ENCODE measurements around the gene LARP1. TPM values are rescaled to one million over a fixed set of nuclear protein-coding genes. Genes with fewer than 3 reads are reported as not detected.
A peak's percentile ranks its signal among the peaks of the same experiment; 100 is the strongest.

Gene LARP1
- total and polyA plus RNA-seq, 4 donors, result 26.0 to 74.1 (median 32.6) TPM

- Histone ChIP-seq H3K9me3 (ENCODE audit: control insufficient read depth in 4 of 4, low read length in 3 of 4) (no peaks in the 10 kb centered on the region), H3K4me3 (ENCODE audit: low read depth in 1 of 3, low read length in 3 of 3) (no peak overlapping the region), H3K27ac (ENCODE audit: low read depth in 1 of 2, low read length in 2 of 2) (peak overlapping the region; percentile 58 to 66), H3K27me3 (ENCODE audit: control insufficient read depth in 4 of 4, insufficient read depth in 4 of 4, low read length in 3 of 4) (no peaks in the 10 kb centered on the region), H3K9ac (ENCODE audit: low read depth in 1 of 2, low read length in 2 of 2) (no peak overlapping the region), H3K4me1 (ENCODE audit: control insufficient read depth in 4 of 4, insufficient read depth in 4 of 4, low read length in 3 of 4) (peaks cover 3 to 28% (median 24%) of the 10 kb centered on the region in 4 donors), H3K36me3 (ENCODE audit: control insufficient read depth in 4 of 4, insufficient read depth in 3 of 4, low read depth in 1 of 4, low read length in 3 of 4) (no peaks in the 10 kb centered on the region)
- WGBS, result 63% methylated on average over 2 of the region's 2 CpGs
- no peak for DNase-seq (ENCODE audit: low spot score)
- TF ChIP-seq NR2F2 (IDR thresholded peaks at IDR 0.05) (no peak), HNF4A (conservative IDR thresholded peaks at IDR 0.05) (peak; percentile 28 to 71), SP1 (IDR thresholded peaks at IDR 0.05) (peak; percentile 41)
Observed at GRCh38 chr5:154713615-154714125, 41.5 kb upstream of the LARP1 start.

GRCh38 chr5:154714266-154714986 lies 40.8 kb upstream of the LARP1 start:
- peaks cover 0 to 21% (median 19%) of the 10 kb centered on the region in 4 donors for H3K4me1 ChIP-seq (ENCODE audit: control insufficient read depth in 4 of 4, insufficient read depth in 4 of 4, low read length in 3 of 4)
- H3K9ac ChIP-seq (ENCODE audit: low read depth in 1 of 2, low read length in 2 of 2), result peak overlapping the region; percentile 14 to 42
- H3K27ac ChIP-seq (ENCODE audit: low read depth in 1 of 2, low read length in 2 of 2), result peak overlapping the region; percentile 66 to 77
- DNase-seq (ENCODE audit: low spot score), result no peak
- peak overlapping the region in 2 of 3 donors; percentile 18 to 20 for H3K4me3 ChIP-seq (ENCODE audit: low read depth in 1 of 3, low read length in 3 of 3)
- no peaks in the 10 kb centered on the region for H3K27me3 ChIP-seq (ENCODE audit: control insufficient read depth in 4 of 4, insufficient read depth in 4 of 4, low read length in 3 of 4)
- no peaks in the 10 kb centered on the region for H3K36me3 ChIP-seq (ENCODE audit: control insufficient read depth in 4 of 4, insufficient read depth in 3 of 4, low read depth in 1 of 4, low read length in 3 of 4)
- no peak for TF ChIP-seq TAF1 (conservative IDR thresholded peaks at IDR 0.05)
- TF ChIP-seq HNF4A (conservative IDR thresholded peaks at IDR 0.05), result peak; percentile 33 to 57
- TF ChIP-seq EGR1 (IDR thresholded peaks at IDR 0.05; ENCODE audit: low read depth in 2 of 2), result no peak
- TF ChIP-seq HNF4G (IDR thresholded peaks at IDR 0.05), result no peak
- TF ChIP-seq MAX (IDR thresholded peaks at IDR 0.05), result peak; percentile 25
- no peak for TF ChIP-seq JUND (IDR thresholded peaks at IDR 0.05)
- no peak for TF ChIP-seq CTCF (IDR thresholded peaks at IDR 0.05; ENCODE audit: low read depth, low read length, missing input control)
- no peak for TF ChIP-seq FOXA2 (IDR thresholded peaks at IDR 0.05)
- peak; percentile 45 for TF ChIP-seq YY1 (IDR thresholded peaks at IDR 0.05)
- no peak for TF ChIP-seq FOXA1 (IDR thresholded peaks at IDR 0.05)
- TF ChIP-seq NR2F2 (IDR thresholded peaks at IDR 0.05), result no peak
- no peak for TF ChIP-seq GABPA (IDR thresholded peaks at IDR 0.05 in 1 of 2, conservative IDR thresholded peaks at IDR 0.05 in 1 of 2)
- no peak for TF ChIP-seq ATF3 (IDR thresholded peaks at IDR 0.05)
- peak; percentile 40 for TF ChIP-seq SP1 (IDR thresholded peaks at IDR 0.05)
- TF ChIP-seq ZBTB33 (IDR thresholded peaks at IDR 0.05), result no peak
- peak; percentile 43 to 58 for TF ChIP-seq RAD21 (IDR thresholded peaks at IDR 0.05)
- no peak for TF ChIP-seq REST (IDR thresholded peaks at IDR 0.05)
- TF ChIP-seq RXRA (IDR thresholded peaks at IDR 0.05), result peak; percentile 20 to 49
- 19% methylated on average over 10 of the region's 10 CpGs for WGBS
- H3K9me3 ChIP-seq (ENCODE audit: control insufficient read depth in 4 of 4, low read length in 3 of 4), result no peaks in the 10 kb centered on the region

Data from liver (tissue), 9 donors.